NCI-H2196 treated with DMSO at 0.1 percent for 48 hours (cell line): ENCODE results near the gene SNED1.
A peak's percentile ranks its signal among the peaks of the same experiment; 100 is the strongest.
"Not testable (repeated sequence)": the region's sequence is repeated elsewhere in the genome, so short reads cannot be mapped to it uniquely, and the experiment has no call there.

Experiments used
- DNase-seq: peaks from one replicate; lab custom pipeline; 2025; ENCODE audit not compliant: unreplicated experiment; lab: John Stamatoyannopoulos, UW

The SNED1 gene

DNA sequence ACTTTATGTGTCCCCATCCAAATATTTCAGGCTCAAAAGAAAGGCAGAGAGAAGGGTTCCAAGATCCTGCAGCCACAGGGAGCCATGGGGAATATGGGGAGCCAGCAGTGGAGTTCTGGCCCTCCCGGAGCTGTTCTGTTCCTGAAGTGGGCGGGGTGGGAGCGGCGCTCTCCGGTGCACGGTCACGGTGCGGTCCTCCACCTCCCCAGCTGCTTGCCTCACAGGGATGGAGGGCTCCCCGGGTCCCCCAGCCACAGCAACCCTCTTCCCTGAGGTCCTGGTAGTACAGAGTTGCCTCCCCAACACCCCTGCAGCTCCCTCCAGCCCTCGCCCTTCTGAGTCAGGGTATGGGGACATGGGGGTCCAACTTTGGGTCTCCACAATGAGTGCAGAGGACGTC is 26.2 kb upstream of the SNED1 start:
- no peak for DNase-seq

- no peak for DNase-seq
Measured at GRCh38 chr2:240972636-240973521, 25.5 kb upstream of the SNED1 start.

DNA sequence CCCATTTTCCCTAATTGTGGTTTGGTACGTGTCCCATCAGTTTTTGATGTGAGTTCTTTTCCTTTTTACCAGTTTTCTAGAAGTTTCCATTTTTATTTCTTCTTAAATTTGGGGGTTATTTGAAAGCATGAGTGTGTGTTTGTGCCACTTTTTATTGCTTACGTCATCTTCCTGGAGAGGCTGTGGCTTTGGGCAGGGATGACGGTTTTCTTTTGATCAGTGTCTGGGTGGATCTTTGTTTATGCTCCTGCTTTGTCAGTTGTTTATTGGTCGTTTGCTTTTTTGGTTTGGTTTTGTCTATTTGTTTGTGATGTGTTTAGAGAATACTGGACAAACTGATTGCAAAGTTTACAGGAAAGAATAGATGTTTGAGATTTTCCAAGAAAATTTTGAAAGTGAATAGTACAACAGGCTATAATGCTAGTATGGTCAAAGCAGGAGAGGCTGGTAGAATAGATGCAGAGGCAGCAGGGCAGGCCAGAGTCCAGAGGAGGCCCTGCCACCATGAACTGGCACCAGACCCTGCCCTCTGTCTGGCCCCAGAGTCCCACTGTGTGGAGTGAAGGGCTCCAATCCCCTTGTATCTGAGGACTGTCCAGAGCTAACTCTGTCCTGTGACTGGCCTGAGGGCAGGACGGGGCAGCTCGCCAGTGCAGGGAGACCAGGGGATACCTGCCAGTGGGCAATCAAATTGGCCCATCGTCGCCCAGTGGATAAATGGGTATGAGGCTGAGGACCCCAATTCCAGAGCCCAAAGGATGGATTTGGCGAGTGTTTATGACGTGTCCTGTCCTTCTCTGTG is 23.4 kb upstream of the SNED1 start:
- no peak for DNase-seq

- not testable (repeated sequence) for DNase-seq
Measured at GRCh38 chr2:240975903-240976302, 22.5 kb upstream of the SNED1 start.

DNA sequence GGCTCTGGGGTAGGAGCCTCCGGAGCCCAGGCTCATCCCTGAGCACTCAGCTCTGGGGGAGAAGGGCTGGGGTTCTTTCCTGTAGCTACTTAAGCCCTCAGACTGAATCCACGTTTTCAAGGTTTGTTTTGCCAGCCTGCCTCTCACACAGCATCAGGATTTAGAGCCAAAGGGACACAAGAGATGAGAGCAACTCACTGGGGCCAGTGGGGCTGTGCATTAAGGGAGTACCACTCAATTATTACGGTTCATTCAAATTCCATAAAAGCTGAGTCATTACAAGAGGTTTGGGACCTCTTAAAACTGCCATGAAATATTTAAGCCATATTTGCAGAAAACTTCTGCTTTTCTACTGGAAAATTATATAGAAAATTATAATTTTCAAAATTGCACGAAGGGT is 17.1 kb upstream of the SNED1 start:
- no peak for DNase-seq

DNA sequence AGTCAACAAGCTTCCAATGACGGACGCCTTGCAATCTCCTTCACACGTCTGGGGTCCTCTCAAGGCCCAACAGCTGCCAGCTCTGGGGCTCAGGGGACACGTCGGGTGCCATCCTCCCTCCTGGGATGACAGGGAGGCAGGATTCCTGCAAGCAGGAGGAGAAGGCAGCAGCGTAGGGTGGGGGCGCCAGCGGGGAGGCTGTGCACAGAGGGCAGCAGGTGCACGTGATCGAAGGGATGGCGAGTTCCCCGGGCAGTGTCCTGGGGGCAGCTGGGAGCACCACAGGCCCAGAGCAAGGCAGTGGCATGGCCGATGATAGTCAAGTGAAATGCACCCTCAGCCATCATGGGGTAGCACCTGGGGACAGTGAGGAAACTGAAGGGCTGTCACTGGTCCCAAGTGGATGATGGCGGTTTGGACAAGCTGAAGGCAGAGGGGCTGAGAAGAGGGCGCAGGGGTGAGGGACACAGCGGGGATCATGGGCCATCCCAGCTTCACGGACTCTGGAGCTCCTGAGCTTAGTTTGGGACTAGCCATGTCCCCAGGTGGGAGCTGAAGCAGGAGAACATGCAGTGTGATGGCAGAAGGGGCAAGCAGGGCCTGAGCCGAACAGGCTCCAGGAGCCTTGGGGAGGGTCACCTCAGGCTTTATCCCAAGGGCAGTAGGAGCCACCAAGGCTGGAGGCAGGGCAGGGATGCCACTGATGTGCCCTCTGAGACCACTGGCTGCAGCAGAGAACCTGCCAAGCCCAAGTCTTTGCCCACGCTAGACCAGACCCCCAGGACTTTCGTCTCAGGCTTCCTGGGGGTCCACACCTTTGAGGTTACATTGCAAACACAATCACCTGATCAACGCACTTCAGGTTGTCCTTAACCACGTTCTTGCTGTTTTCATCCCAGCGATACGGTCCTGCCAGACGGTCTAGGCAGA is 16.3 kb upstream of the SNED1 start:
- DNase-seq = no peak

DNA sequence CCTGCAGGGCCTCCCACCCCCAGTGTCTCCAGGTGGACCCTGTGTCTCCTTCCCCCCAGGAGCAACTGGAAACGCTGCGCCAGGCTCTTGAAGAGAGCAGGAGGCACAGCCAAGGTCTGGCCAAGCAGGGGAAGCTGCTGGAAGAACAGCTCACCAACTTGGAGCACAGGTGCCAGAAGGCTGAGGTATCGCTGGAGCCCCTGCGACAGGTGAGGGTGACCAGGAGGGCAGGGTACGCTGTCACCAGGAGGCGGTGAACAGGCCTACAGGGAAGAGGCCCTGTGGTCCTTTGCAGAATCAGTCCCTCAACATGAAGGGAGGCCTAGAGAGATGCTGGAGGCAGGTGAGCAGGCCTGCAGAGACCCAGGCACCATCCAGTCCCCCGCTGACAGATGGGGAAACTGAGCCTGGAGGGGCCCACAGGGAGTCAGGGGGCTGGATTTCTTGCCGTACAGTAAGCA is 15.6 kb upstream of the SNED1 start:
- DNase-seq = no peak

DNA sequence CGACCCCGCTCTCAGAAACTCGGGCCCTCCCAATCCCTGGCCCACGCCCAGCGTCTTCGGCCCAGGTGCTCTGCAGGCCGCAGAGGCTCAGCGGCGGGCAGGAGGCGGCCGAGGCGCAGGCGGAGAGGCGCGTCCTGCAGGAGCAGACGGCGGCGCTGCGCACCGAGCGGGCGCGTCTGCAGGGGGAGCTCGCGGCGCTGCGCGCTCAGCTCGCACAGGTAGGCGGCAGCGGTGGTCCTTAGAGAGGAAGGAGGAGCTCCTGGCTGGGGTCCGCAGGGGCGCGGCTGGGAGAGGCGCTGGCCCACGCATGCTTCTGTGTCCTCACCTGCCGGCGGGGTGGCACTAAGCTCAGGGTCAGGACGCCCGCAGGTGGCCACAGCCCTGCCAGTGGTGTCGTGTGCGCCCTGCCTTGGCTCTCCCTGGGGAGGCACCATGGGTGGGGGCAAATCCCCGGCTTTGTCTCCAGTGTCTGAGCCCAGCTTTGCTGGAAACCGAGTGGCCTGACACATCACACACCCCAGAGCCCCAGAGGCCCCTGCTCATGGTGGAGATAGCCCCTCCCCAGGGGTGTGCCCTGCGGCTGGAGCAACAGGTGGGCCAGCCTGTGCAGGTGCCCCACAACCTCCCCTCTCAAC is 14.9 kb upstream of the SNED1 start:
- DNase-seq = peak; percentile 44

DNA sequence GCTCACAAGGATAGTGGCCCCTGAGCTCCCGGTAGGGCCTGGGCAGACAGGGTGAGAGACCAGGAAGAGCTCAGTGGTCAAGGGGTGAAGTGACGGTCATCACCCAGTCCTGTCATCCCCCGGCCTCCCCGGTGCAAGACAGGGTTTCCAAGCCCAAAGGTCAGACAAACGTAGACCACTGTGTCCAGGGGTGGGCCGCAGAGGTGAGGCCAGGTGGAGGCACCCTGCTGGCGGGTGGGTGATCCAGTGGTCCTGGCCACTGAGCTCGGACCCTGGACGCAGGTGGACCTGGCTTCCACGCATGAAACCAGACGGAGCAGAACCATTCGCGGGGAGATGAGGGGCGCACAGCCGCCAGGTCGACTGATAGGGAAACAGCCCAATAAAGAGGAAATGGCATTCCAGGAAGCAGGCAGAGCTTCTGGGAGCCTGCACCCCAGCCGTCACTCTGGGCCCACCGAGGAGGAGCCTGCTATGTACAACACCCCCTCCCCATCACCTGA is 14.4 kb upstream of the SNED1 start:
- DNase-seq = no peak

DNA sequence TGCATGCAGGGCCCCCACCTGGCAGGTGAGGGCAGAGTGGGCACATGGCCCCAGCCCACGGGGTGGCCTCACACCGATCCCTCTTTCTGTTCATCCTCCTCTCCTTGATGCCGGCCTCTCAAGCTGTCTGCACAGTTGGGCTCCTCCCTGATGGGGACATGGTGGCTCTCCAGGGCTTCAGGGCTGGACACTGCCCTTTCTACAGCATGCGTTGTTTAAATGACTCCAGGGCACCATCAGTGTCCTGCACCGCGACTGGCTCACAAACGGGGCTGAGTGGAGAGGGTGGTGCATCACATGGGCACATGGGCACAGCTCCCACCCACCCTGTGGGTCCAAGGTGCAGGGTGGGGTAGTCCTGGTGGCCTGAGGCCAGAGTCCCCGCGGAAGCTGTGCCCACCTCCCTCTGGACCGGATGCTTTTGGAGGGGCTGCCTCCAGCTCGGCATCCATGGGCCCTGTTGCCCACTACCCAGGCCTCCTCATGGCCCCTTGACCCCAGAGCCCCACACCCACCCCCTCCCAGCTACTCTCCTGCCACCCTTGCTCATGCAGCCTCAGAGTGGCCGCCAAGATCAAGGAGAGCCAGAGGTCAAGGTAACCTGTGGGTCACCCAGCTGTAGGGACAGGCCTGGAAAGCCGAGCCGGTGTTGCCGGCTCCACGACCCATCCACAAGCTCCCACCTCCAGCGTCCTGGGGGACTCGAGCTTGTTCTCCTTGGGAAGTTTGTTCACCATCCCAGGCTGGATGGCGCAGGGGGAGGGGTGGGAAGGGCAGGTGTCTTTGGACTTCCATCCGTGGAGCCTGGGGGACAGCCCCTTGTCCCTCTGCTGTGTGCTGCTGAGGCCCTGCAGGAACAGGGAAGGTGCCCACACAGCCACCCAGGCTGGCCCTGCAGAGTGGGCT is 12.3 kb upstream of the SNED1 start:
- no peak for DNase-seq

DNA sequence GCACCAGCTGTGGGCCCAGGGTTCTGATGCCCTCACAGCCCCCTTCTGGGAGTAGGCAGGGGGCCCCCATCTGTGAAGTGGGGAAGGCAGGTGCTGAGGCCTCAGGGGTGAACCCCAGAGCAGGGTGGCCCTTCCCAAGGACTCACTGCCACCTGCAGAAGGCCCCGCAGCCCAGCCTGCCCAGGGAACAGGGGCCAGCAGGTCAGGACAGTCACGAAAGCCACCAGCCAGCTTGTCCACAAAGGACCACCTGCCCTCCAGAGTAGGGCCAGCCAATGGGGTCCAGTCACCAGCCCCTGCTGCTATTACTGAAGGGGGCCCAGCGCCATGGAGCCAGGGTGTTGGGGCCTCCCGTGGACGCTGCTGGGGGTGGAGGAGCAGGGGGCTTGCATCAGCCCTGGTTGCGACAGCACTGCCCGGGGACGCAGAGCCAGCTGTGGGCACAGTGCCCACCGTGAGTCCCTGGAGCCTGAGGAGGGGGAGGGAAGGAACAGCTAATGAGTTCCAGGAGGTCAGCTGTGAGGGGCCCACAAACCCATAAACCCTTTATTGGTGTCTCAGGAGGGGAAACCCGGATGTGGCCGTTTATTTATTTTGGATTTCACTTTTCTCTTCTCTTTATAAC is 11.5 kb upstream of the SNED1 start:
- no peak for DNase-seq

DNA sequence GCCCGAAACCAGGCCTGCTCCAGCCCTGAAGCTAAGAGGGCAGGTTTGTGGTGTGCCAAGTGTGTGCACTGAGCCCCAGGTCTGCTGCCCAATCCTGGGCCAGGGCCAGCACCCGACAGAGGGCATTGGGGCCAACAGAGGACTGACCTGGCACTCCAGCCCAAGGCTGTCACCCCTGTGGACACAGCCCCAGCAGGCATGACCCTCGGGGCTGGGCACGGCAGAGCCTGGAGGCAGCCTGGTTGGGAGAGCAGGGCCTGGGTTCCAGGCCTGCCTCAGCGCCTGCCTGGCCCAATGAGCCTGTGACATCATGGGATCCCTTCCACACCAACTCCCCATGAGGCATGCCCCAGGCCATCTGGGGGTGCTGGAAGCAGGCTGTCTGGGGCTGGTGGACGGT is 10.8 kb upstream of the SNED1 start:
- no peak for DNase-seq

DNA sequence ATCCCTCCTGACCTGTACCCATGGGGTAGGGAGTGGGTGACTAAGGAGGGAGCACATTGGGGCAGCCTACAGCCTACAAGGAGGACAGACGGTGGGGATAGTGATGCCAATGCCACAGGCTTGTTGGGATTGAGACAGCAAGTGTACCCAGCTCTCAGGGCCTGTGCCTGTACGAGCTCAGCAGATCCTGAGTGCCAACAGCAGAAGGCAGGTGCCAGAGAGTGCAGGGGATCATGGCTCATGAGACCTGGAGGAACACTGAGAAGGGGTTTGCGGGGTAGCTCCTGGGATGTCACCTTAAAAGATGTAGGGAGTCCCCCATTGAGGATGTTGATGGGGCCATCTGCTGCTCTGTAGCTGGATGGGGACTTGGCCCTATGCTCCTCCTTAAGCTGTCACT is 10.3 kb upstream of the SNED1 start:
- DNase-seq = no peak

DNA sequence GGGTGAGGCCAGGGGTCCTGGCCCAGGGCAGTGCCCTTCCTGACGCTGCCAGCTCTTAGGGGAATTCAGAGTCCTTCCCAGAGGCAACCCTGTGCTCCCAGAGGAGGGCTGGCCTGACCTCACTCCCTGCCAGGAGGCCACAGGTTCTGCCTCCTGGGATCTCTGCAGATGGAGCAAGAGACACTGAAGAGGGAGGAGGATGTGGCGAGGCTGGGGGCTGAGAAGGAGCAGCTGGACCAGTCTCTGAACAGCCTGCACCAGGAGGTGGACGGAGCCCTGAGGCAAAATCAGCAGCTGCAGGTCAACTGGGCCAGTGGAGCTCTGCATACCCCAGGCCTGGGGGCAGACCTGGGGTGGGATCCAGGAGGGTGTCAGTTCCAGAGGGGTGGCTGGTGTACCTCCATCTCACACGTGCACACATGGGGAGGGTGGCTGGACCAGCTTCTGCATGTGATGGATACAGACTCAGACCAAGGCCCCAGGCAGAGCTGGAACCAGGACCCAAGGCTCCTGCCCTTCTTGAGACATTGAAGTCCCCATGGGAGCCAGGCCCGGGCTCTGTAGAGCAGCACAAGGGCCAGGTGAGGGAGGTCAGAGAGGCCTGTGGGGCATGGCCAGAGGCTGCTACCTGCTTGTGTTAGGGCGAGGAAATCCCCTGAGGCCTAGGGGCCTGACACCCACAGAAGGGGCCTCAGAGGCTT is 9.7 kb upstream of the SNED1 start:
- no peak for DNase-seq

- no peak for DNase-seq
Measured at GRCh38 chr2:240989451-240990265, 8.8 kb upstream of the SNED1 start.

GRCh38 chr2:240990266-240990529 is 8.2 kb upstream of the SNED1 start:
- DNase-seq = no peak

DNA sequence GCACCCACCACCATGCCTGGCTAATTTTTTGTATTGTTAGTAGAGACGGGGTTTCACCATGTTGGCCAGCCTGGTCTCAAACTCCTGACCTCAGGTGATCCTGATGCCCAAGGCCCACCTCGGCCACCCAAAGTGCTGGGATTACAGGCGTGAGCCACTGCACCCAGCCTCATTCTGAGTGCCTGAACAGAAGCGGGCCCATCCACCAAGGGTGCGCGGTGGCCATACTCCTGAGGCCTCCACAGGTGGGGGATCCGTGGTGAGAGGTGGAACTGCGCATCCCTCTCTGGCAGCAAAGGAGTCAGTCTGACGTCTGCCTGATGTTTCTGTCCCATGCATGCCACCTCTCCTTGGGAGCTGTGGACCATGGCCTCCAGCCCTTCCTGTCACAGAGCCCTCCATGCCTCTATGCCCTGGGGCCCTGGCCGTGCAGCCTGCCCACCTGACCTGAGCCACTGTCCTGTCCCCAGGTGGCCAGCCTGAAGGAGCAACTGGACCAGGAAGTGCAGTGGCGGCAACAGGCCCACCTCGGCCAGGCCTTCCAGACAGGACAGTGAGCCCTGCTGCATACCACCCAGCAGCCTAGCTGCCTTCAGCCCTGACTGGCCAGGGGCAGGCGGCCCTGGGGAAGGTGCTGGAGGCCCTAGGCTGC is 7.6 kb upstream of the SNED1 start:
- DNase-seq = no peak
